GM15510 (cell line): ENCODE results near the gene GAMT.
A peak's percentile ranks its signal among the peaks of the same experiment; 100 is the strongest.

Experiments
- POLR2A ChIP-seq: IDR thresholded peaks from 3 replicates; pipeline ENCODE4 v1.6.1; 2011; ENCODE audit warnings: borderline replicate concordance; ENCODE audit not compliant: insufficient read length; ENCODE audit errors: extremely low read depth

The GAMT gene

GRCh38 chr19:1401138-1401888, at the start of gene GAMT:
Gene GAMT (minus strand): TSS chr19:1401542. CDS start chr19:1401476, 66 bp downstream.
- TF ChIP-seq POLR2A, result peak; percentile 66

GRCh38 chr19:1449467-1450442, 48.4 kb upstream of the GAMT start, which contains the start of gene APC2:
Gene APC2 (plus strand): TSS chr19:1450121. CDS start chr19:1453002, 2,881 bp downstream.
- TF ChIP-seq POLR2A, result no peak

GRCh38 chr19:1447944-1448343, 46.6 kb upstream of the GAMT start:
- no peak for TF ChIP-seq POLR2A

GRCh38 chr19:1447504-1447903, 46.2 kb upstream of the GAMT start:
- no peak for TF ChIP-seq POLR2A

GRCh38 chr19:1446713-1447481, 45.6 kb upstream of the GAMT start:
- no peak for TF ChIP-seq POLR2A

GRCh38 chr19:1445932-1446712, 44.8 kb upstream of the GAMT start:
- no peak for TF ChIP-seq POLR2A

- TF ChIP-seq POLR2A, result no peak
Observed at GRCh38 chr19:1445185-1445931, 44.0 kb upstream of the GAMT start.

GRCh38 chr19:1441677-1442438, 40.5 kb upstream of the GAMT start:
- no peak for TF ChIP-seq POLR2A

GRCh38 chr19:1441022-1441426, 39.7 kb upstream of the GAMT start:
- TF ChIP-seq POLR2A, result no peak

GRCh38 chr19:1440418-1440801, 39.1 kb upstream of the GAMT start:
- no peak for TF ChIP-seq POLR2A

GRCh38 chr19:1438933-1439354, 37.6 kb upstream of the GAMT start:
- TF ChIP-seq POLR2A, result no peak
